ENCODE measurements around the gene MACROD2. TPM values are rescaled to one million over a fixed set of nuclear protein-coding genes. Genes with fewer than 3 reads are reported as not detected.

MACROD2 gene
- total RNA-seq, 1 donor from 2014 or later, result not detected

- Mint-ChIP-seq H3K27me3 (ENCODE audit: low read depth) (no peaks in the 10 kb centered on the region), H3K27ac (no peak overlapping the region)
Measured at GRCh38 chr20:15327123-15327522, 1331.8 kb downstream of the MACROD2 start.

GRCh38 chr20:15328084-15328483 lies 1332.8 kb downstream of the MACROD2 start:
- no peak for DNase-seq (ENCODE audit: low spot score)
- intact Hi-C loops (cut with micrococcal nuclease), result no loop called here
- Mint-ChIP-seq H3K27ac (no peak overlapping the region), H3K4me1 (ENCODE audit: low read depth) (no peaks in the 10 kb centered on the region), H3K9me3 (peaks cover 7% of the 10 kb centered on the region), H3K27me3 (ENCODE audit: low read depth) (no peaks in the 10 kb centered on the region), H3K36me3 (ENCODE audit: low read depth) (no peaks in the 10 kb centered on the region), H3K4me3 (ENCODE audit: low read depth) (no peak overlapping the region)

More at GRCh38 chr20:15327123-15327522, 1331.8 kb downstream of the MACROD2 start:
- no peak overlapping the region for H3K4me3 Mint-ChIP-seq (ENCODE audit: low read depth)
- H3K4me1 Mint-ChIP-seq (ENCODE audit: low read depth), result no peaks in the 10 kb centered on the region
- no peak for DNase-seq (ENCODE audit: low spot score)
- intact Hi-C loops (cut with micrococcal nuclease), result no loop called here
- H3K36me3 Mint-ChIP-seq (ENCODE audit: low read depth), result no peaks in the 10 kb centered on the region
- peaks cover 7% of the 10 kb centered on the region for H3K9me3 Mint-ChIP-seq

GRCh38 chr20:15332711-15333160 lies 1337.4 kb downstream of the MACROD2 start:
- Mint-ChIP-seq H3K9me3 (peaks cover 20% of the 10 kb centered on the region), H3K36me3 (ENCODE audit: low read depth) (no peaks in the 10 kb centered on the region), H3K4me3 (ENCODE audit: low read depth) (no peak overlapping the region), H3K27me3 (ENCODE audit: low read depth) (no peaks in the 10 kb centered on the region), H3K4me1 (ENCODE audit: low read depth) (no peaks in the 10 kb centered on the region), H3K27ac (no peak overlapping the region)
- no peak for DNase-seq (ENCODE audit: low spot score)
- intact Hi-C loops (cut with micrococcal nuclease), result no loop called here

GRCh38 chr20:15333170-15333569 lies 1337.9 kb downstream of the MACROD2 start:
- Mint-ChIP-seq H3K4me3 (ENCODE audit: low read depth) (no peak overlapping the region), H3K27me3 (ENCODE audit: low read depth) (no peaks in the 10 kb centered on the region), H3K4me1 (ENCODE audit: low read depth) (no peaks in the 10 kb centered on the region), H3K36me3 (ENCODE audit: low read depth) (no peaks in the 10 kb centered on the region), H3K9me3 (peaks cover 23% of the 10 kb centered on the region), H3K27ac (no peak overlapping the region)
- DNase-seq (ENCODE audit: low spot score), result no peak
- intact Hi-C loops (cut with micrococcal nuclease), result no loop called here

DNA sequence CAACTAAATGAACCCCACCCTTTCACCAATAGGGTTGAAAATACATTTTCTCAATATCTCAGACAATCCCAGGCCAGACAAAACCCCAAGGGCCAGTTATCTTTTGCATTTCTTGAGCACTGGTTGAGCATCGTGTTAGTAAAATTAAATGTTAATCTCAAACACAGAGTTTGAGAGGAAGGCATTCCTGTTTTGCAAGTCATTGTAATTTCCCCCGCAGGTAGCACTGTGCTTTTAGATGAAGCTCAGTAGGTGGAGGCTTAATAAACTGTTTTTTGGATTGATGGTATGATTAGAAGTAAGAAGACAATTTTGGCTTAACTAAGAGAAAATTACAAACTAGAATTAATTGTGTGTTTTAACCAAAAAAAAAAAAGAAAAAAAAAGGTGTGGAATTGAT lies 1340.7 kb downstream of the MACROD2 start:
- no peaks in the 10 kb centered on the region for H3K4me1 Mint-ChIP-seq (ENCODE audit: low read depth)
- no peak overlapping the region for H3K4me3 Mint-ChIP-seq (ENCODE audit: low read depth)
- no peak overlapping the region for H3K27ac Mint-ChIP-seq
- H3K9me3 Mint-ChIP-seq, result peaks cover 30% of the 10 kb centered on the region
- intact Hi-C loops (cut with micrococcal nuclease), result no loop called here
- no peaks in the 10 kb centered on the region for H3K36me3 Mint-ChIP-seq (ENCODE audit: low read depth)
- no peaks in the 10 kb centered on the region for H3K27me3 Mint-ChIP-seq (ENCODE audit: low read depth)
- DNase-seq (ENCODE audit: low spot score), result no peak

- H3K27ac Mint-ChIP-seq, result no peak overlapping the region
- peaks cover 30% of the 10 kb centered on the region for H3K9me3 Mint-ChIP-seq
- H3K36me3 Mint-ChIP-seq (ENCODE audit: low read depth), result no peaks in the 10 kb centered on the region
- H3K27me3 Mint-ChIP-seq (ENCODE audit: low read depth), result no peaks in the 10 kb centered on the region
- H3K4me3 Mint-ChIP-seq (ENCODE audit: low read depth), result no peak overlapping the region
- no peaks in the 10 kb centered on the region for H3K4me1 Mint-ChIP-seq (ENCODE audit: low read depth)
- DNase-seq (ENCODE audit: low spot score), result no peak
- intact Hi-C loops (cut with micrococcal nuclease), result no loop called here
Measured at GRCh38 chr20:15336536-15336935, 1341.2 kb downstream of the MACROD2 start.

GRCh38 chr20:15339264-15339663 lies 1343.9 kb downstream of the MACROD2 start:
- Mint-ChIP-seq H3K27me3 (ENCODE audit: low read depth) (no peaks in the 10 kb centered on the region), H3K27ac (no peak overlapping the region), H3K9me3 (peaks cover 46% of the 10 kb centered on the region), H3K4me3 (ENCODE audit: low read depth) (no peak overlapping the region), H3K4me1 (ENCODE audit: low read depth) (no peaks in the 10 kb centered on the region), H3K36me3 (ENCODE audit: low read depth) (no peaks in the 10 kb centered on the region)
- DNase-seq (ENCODE audit: low spot score), result no peak
- intact Hi-C loops (cut with micrococcal nuclease), result no loop called here

DNA sequence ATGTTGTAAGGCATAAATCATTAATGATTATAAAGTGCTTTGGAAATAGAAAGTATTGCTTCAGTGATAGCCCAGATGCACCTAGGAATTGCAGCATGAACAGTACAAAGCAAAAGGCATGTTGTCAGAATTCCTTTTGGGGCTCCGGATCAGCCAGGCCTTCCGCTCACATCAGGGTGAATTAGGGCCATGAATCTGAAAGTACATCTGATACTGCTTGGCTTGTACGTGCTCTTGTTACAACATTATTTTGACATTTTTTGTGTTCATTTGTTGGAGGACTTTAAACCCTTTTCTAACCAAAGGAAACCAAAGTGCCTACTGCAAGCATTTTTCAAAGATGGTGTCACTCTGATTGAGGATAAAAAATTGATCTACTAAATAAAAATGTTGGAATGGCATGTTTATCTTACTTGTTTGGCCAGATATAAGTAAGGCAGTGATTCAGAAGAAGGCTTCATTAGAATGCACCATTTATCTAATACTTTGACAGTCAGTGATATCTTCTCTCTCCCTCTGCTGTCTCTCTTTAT lies 1347.7 kb downstream of the MACROD2 start:
- Mint-ChIP-seq H3K27ac (no peak overlapping the region), H3K4me1 (ENCODE audit: low read depth) (no peaks in the 10 kb centered on the region)

DNA sequence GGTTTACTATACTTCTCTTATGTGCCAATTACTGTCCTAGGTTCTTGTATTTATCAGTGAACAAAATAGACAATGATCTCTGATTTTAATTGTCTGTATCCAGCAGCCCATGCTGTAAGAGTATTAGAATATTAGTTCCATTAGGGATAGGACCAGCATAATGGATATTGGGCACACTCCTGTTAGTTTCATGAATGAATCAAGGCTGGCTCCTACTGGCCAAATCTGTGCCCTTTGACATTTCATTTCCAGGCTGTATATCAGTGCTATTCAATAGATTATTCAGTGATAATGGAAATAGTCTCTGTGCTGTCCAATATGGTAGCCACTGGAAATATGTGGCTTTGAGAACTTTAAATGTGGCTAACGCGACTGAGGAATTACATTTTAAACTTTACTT lies 1350.0 kb downstream of the MACROD2 start:
- no peaks in the 10 kb centered on the region for H3K36me3 Mint-ChIP-seq (ENCODE audit: low read depth)
- peaks cover 42% of the 10 kb centered on the region for H3K9me3 Mint-ChIP-seq
- no peaks in the 10 kb centered on the region for H3K4me1 Mint-ChIP-seq (ENCODE audit: low read depth)
- no peak overlapping the region for H3K27ac Mint-ChIP-seq
- no peak for DNase-seq (ENCODE audit: low spot score)
- intact Hi-C loops (cut with micrococcal nuclease), result no loop called here
- H3K27me3 Mint-ChIP-seq (ENCODE audit: low read depth), result no peaks in the 10 kb centered on the region
- H3K4me3 Mint-ChIP-seq (ENCODE audit: low read depth), result no peak overlapping the region

More for the DNA sequence above, 1347.7 kb downstream of the MACROD2 start:
- no peak for DNase-seq (ENCODE audit: low spot score)
- Mint-ChIP-seq H3K27me3 (ENCODE audit: low read depth) (no peaks in the 10 kb centered on the region), H3K36me3 (ENCODE audit: low read depth) (no peaks in the 10 kb centered on the region), H3K4me3 (ENCODE audit: low read depth) (no peak overlapping the region), H3K9me3 (peaks cover 34% of the 10 kb centered on the region)
- intact Hi-C loops (cut with micrococcal nuclease), result no loop called here

DNA sequence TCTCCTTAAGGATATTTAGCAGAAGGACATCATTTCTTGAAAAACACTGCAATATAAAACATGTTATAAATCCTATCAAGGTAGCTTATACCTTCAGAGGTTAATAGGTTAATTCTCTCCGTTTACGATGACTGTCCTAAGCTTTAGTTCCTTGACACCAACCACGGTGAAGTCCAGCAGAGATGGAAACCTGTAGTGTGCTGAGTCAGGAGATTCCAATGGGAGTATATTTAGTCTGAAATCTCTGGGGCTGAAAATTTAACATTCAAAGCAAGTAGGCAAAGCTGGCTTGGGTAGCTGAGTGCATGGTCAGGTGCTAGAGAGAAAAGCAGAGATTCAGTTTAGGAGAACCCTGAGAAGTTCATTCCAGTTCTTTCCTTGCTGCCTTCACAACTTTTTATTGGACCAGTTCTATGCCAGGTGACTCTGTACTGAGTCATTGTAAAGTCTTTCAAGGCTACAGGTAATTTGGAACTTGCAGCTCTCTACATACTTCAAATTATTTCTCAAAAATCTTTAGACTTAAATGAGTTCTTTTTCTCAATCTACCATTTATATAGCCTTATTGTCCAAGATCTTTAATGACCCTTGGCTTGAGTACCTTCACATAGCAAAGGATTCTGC lies 1351.5 kb downstream of the MACROD2 start:
- Mint-ChIP-seq H3K9me3 (peaks cover 43% of the 10 kb centered on the region), H3K27me3 (ENCODE audit: low read depth) (no peaks in the 10 kb centered on the region), H3K36me3 (ENCODE audit: low read depth) (no peaks in the 10 kb centered on the region), H3K27ac (no peak overlapping the region), H3K4me1 (ENCODE audit: low read depth) (no peaks in the 10 kb centered on the region), H3K4me3 (ENCODE audit: low read depth) (no peak overlapping the region)
- no peak for DNase-seq (ENCODE audit: low spot score)
- intact Hi-C loops (cut with micrococcal nuclease), result no loop called here

DNA sequence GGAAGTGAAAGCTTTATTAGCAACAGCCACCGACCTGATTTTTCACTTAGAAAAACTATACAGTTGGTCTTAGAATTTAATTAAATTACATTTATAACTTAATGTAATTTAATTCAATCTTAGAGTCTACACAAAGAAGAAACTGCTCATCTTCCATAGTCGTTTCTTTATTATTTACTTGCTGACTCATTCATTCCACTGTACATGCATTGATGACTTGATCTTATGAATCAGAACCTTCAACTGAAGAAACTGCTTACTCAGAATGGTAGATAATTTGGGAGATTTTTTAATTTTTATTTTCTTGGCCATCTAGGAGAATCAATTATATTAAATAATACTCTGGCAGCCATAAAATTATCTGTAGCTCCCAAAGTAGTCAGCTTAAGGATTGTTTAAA lies 1363.7 kb downstream of the MACROD2 start:
- Mint-ChIP-seq H3K9me3 (peaks cover 13% of the 10 kb centered on the region), H3K4me1 (ENCODE audit: low read depth) (no peaks in the 10 kb centered on the region), H3K27ac (no peak overlapping the region), H3K36me3 (ENCODE audit: low read depth) (no peaks in the 10 kb centered on the region), H3K27me3 (ENCODE audit: low read depth) (no peaks in the 10 kb centered on the region), H3K4me3 (ENCODE audit: low read depth) (no peak overlapping the region)
- intact Hi-C loops (cut with micrococcal nuclease), result no loop called here
- DNase-seq (ENCODE audit: low spot score), result no peak

- H3K9me3 Mint-ChIP-seq, result peaks cover 17% of the 10 kb centered on the region
- no peak for DNase-seq (ENCODE audit: low spot score)
- H3K36me3 Mint-ChIP-seq (ENCODE audit: low read depth), result no peaks in the 10 kb centered on the region
- H3K27me3 Mint-ChIP-seq (ENCODE audit: low read depth), result no peaks in the 10 kb centered on the region
- intact Hi-C loops (cut with micrococcal nuclease), result no loop called here
- no peak overlapping the region for H3K4me3 Mint-ChIP-seq (ENCODE audit: low read depth)
- H3K27ac Mint-ChIP-seq, result no peak overlapping the region
- H3K4me1 Mint-ChIP-seq (ENCODE audit: low read depth), result no peaks in the 10 kb centered on the region
Measured at GRCh38 chr20:15362849-15363248, 1367.5 kb downstream of the MACROD2 start.

DNA sequence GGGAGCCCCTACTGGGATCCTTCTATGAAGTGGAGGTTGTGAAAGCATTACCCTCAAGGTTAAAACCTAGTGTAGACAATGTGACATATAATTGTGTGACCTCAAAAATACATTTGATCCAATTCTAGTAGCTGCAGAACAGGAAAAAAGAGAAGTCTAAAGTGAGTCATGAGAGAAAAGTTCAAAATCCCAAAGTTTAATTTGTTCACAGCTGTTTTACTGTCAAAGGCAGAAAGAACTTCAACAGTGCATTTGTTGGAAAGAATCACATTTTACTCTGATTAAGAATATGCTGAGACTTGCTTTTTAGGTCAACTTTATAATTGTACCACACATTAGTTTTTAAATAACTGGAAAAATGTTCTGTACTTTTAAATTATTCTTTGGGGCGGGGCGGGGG lies 1369.5 kb downstream of the MACROD2 start:
- peaks cover 8% of the 10 kb centered on the region for H3K9me3 Mint-ChIP-seq
- H3K4me3 Mint-ChIP-seq (ENCODE audit: low read depth), result no peak overlapping the region
- no peaks in the 10 kb centered on the region for H3K4me1 Mint-ChIP-seq (ENCODE audit: low read depth)
- intact Hi-C loops (cut with micrococcal nuclease), result no loop called here
- H3K27ac Mint-ChIP-seq, result no peak overlapping the region
- H3K36me3 Mint-ChIP-seq (ENCODE audit: low read depth), result no peaks in the 10 kb centered on the region
- no peak for DNase-seq (ENCODE audit: low spot score)
- H3K27me3 Mint-ChIP-seq (ENCODE audit: low read depth), result no peaks in the 10 kb centered on the region

Measured in activated T-helper 2 cell treated with anti-CD3 and anti-CD28 coated beads, Interferon-gamma antibody, Interleukin-2, Interleukin-4, amounts not matched to agents 10 μg/mL and 5 μg/mL and 100 μg/mL, durations not matched to agents 14 hours and 24 hours and 36 hours (primary cell).